H1 (cell line): ENCODE data around the gene FAM53A. TPM values are rescaled to one million over a fixed set of nuclear protein-coding genes. Genes with fewer than 3 reads are reported as not detected.

Experiments used
- CHD2 ChIP-seq: IDR thresholded peaks from 2 replicates; pipeline ENCODE4 v1.6.1; 2012; ENCODE audit warnings: low read length, improper control_type of control experiment
- CTCF ChIP-seq, 3 experiments: IDR thresholded peaks; 1 replicate in 2 of 3; 2 replicates in 1 of 3; pipeline versions ENCODE4 v1.5.1 to v1.6.1; 2011; ENCODE audit warnings: low read length in 3 of 3, mild to moderate bottlenecking in 3 of 3, inconsistent platforms in 2 of 3, low read depth in 1 of 3, moderate library complexity in 1 of 3; ENCODE audit not compliant: insufficient read depth in 1 of 3; ENCODE audit errors: control extremely low read depth in 1 of 3
- JUND ChIP-seq: IDR thresholded peaks from 2 replicates; pipeline ENCODE4 v1.6.1; 2011; ENCODE audit warnings: mild to moderate bottlenecking, improper control_type of control experiment, low read length
- polyA plus RNA-seq, 7 experiments: library from polyadenylated mRNA; depleted of rRNA in 3 of 7; stranded (reverse) in 5 of 7; unstranded in 2 of 7; fragments of >200 nt in 5 of 7; fragments of 200-250 nt in 2 of 7; gene quantifications; 1 replicate in 5 of 7; 2 replicates in 1 of 7; 4 replicates in 1 of 7; pipeline versions ENCODE4 v1.2.1 to v1.2.3, GENCODE V29; 2011 to 2013; ENCODE audit warnings: missing spikeins in 2 of 7, mixed read lengths in 2 of 7
- total RNA-seq: library from RNA; stranded (reverse); fragmentation: NEBNext Ultra II Directional; extraction: Animal tissue kit (Norgen Biotek cat#: 25700); gene quantifications from 2 replicates; pipeline ENCODE4 v1.2.1, GENCODE V29; 2021

The FAM53A gene
- total and polyA plus RNA-seq, 2 of the 8 experiments (the other 6 are each of a cell fraction or from before 2014, with no cell fraction given), result 1.9 to 2.0 TPM

- TF ChIP-seq JUND (no peak), CHD2 (no peak), CTCF (IDR thresholded peaks at IDR 0.05; ENCODE audit: control extremely low read depth in 1 of 3, insufficient read depth in 1 of 3, low read depth in 1 of 3, low read length in 3 of 3) (no peak)
Observed at GRCh38 chr4:1592068-1592708, 91.9 kb downstream of the FAM53A start (continued).
